B cell (primary cell): ENCODE measurements around the gene GAPVD1.

Experiments used
- EZH2 ChIP-seq: IDR thresholded peaks from 2 replicates; pipeline ENCODE4 v1.6.1; 2012; ENCODE audit warnings: borderline replicate concordance, low read depth, mild to moderate bottlenecking, moderate library complexity, low read length; ENCODE audit not compliant: insufficient read depth, poor library complexity, severe bottlenecking
- TF ChIP-seq, protein P1 (sequence below): fragments of 200-600 bp; IDR thresholded peaks from one replicate; pipeline ENCODE4 v1.8.0; 2022; ENCODE audit warnings: antibody characterized with exemption, mild to moderate bottlenecking

DNA sequence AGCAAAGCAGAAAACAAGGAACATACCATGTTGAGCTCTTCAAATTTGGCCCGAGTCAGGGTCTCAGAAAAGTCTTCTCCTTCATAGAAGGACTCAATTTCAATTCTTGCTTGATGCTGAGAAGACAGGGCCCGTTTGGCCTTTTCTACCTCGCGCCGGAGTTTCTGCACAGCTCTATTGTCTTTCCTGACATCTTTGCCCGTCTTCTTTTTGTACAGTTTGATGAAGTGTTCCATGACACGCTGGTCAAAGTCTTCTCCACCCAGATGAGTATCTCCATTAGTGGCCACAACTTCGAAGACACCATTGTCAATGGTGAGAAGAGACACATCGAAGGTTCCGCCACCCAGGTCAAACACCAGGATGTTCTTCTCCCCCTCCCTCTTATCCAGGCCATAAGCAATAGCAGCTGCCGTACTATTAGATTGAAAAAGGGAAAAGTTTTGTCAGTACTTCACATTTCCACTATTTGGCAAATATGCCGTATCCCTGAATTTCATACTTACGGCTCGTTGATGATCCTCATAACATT is 22.6 kb upstream of the GAPVD1 start:
- TF ChIP-seq, protein P1, sequence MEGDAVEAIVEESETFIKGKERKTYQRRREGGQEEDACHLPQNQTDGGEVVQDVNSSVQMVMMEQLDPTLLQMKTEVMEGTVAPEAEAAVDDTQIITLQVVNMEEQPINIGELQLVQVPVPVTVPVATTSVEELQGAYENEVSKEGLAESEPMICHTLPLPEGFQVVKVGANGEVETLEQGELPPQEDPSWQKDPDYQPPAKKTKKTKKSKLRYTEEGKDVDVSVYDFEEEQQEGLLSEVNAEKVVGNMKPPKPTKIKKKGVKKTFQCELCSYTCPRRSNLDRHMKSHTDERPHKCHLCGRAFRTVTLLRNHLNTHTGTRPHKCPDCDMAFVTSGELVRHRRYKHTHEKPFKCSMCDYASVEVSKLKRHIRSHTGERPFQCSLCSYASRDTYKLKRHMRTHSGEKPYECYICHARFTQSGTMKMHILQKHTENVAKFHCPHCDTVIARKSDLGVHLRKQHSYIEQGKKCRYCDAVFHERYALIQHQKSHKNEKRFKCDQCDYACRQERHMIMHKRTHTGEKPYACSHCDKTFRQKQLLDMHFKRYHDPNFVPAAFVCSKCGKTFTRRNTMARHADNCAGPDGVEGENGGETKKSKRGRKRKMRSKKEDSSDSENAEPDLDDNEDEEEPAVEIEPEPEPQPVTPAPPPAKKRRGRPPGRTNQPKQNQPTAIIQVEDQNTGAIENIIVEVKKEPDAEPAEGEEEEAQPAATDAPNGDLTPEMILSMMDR: no peak
- no peak for TF ChIP-seq EZH2
